PC-9 (cell line): ENCODE measurements around the gene CHURC1.

ENCODE experiments used
- CTCF ChIP-seq: fragments of 200-600 bp; sonication (generic); conservative IDR thresholded peaks from 2 replicates; pipeline ENCODE4 v1.6.1; 2017; ENCODE audit warnings: mixed run types, antibody characterized with exemption, mild to moderate bottlenecking, moderate library complexity
- EZH2 ChIP-seq: fragments of 200-600 bp; sonication (generic); IDR thresholded peaks from 2 replicates; pipeline ENCODE4 v1.8.0; 2017; ENCODE audit warnings: antibody characterized with exemption, low read depth

GRCh38 chr14:64918216-64918615, 4.0 kb downstream of the CHURC1 start:
- no peak for TF ChIP-seq CTCF
- no peak for TF ChIP-seq EZH2
